Hindlimb muscle (tissue), 1 donor: ENCODE results near the gene ZNF543. TPM values are rescaled to one million over a fixed set of nuclear protein-coding genes. Genes with fewer than 3 reads are reported as not detected.

Source experiments
- polyA plus RNA-seq: library from polyadenylated mRNA; unstranded; fragments of 120-200 nt; gene quantifications from one replicate; pipeline ENCODE4 v1.2.1, GENCODE V29; 2013; ENCODE audit not compliant: insufficient read length

The ZNF543 gene
- polyA plus RNA-seq, 1 donor = 7.4 TPM

Other genes starting within 250 kb of the ZNF543 start
- not detected for gene USP29, start 200.5 kb upstream of the ZNF543 start, polyA plus RNA-seq
- gene ZIM3, start 175.3 kb upstream of the ZNF543 start, polyA plus RNA-seq = not detected
- gene DUXA, start 153.0 kb upstream of the ZNF543 start, polyA plus RNA-seq = not detected
- 13.7 TPM for gene ZNF264, start 129.0 kb upstream of the ZNF543 start, polyA plus RNA-seq
- 0.66 TPM for gene AURKC, start 89.4 kb upstream of the ZNF543 start, polyA plus RNA-seq
- 4.9 TPM for gene ZNF805, start 79.8 kb upstream of the ZNF543 start, polyA plus RNA-seq
- 4.5 TPM for gene ZNF460, start 40.0 kb upstream of the ZNF543 start, polyA plus RNA-seq
- 9.5 TPM for gene ZNF304, start 30.8 kb downstream of the ZNF543 start, polyA plus RNA-seq
- 12.1 TPM for gene TRAPPC2B, start 43.1 kb downstream of the ZNF543 start, polyA plus RNA-seq
- gene ZNF547, start 43.1 kb downstream of the ZNF543 start, polyA plus RNA-seq = 2.6 TPM
- 15.6 TPM for gene ZNF548, start 69.4 kb downstream of the ZNF543 start, polyA plus RNA-seq
- gene ZNF17, start 90.7 kb downstream of the ZNF543 start, polyA plus RNA-seq = 7.3 TPM
- gene ZNF749, start 114.9 kb downstream of the ZNF543 start, polyA plus RNA-seq = 6.6 TPM
- 2.2 TPM for gene VN1R1, start 136.7 kb downstream of the ZNF543 start, polyA plus RNA-seq
- 9.9 TPM for gene ZNF772, start 157.1 kb downstream of the ZNF543 start, polyA plus RNA-seq
- 8.2 TPM for gene ZNF419, start 167.3 kb downstream of the ZNF543 start, polyA plus RNA-seq
- 6.8 TPM for gene ZNF773, start 179.5 kb downstream of the ZNF543 start, polyA plus RNA-seq
- gene ZNF549, start 206.9 kb downstream of the ZNF543 start, polyA plus RNA-seq = 7.2 TPM
- gene ZNF550, start 239.4 kb downstream of the ZNF543 start, polyA plus RNA-seq = 12.8 TPM